Right atrium auricular region (tissue), 2 donors: ENCODE measurements around the gene RYR1. TPM values are rescaled to one million over a fixed set of nuclear protein-coding genes. Genes with fewer than 3 reads are reported as not detected.

Experiments
- DNase-seq: peaks from one replicate; pipeline ENCODE4 v3.0.0-alpha.2; 2019; ENCODE audit warnings: low spot score
- H3K27ac ChIP-seq, 2 donors: fragments of 200-600 bp; sonication (generic); 1 replicate in 1 of 2; 2 replicates in 1 of 2; pipeline ENCODE4 v1.5.1; 2016 to 2019
- H3K27me3 ChIP-seq, 2 donors: fragments of 200-600 bp; sonication (generic); one replicate each; pipeline versions ENCODE4 v1.5.1 to v1.6.0; 2017 to 2019
- H3K36me3 ChIP-seq: fragments of 200-600 bp; sonication (generic); one replicate; pipeline ENCODE4 v1.5.1; 2016
- H3K4me1 ChIP-seq, 2 donors: fragments of 200-600 bp; sonication (generic); one replicate each; pipeline versions ENCODE4 v1.5.1 to v1.6.0; 2017 to 2019
- H3K4me3 ChIP-seq, 2 donors: fragments of 200-600 bp; sonication (generic); 1 replicate in 1 of 2; 2 replicates in 1 of 2; pipeline ENCODE4 v1.5.1; 2017 to 2019; ENCODE audit warnings: mild to moderate bottlenecking in 1 of 2, moderate library complexity in 1 of 2
- H3K9me3 ChIP-seq, 2 donors: fragments of 200-600 bp; sonication (generic); one replicate each; pipeline ENCODE4 v1.5.1; 2019
- CTCF ChIP-seq, 2 donors: fragments of 200-600 bp; sonication (generic); IDR thresholded peaks; one replicate each; pipeline ENCODE4 v1.5.1; 2019; ENCODE audit warnings: antibody characterized with exemption in 2 of 2
- total RNA-seq, 2 donors: library from RNA; depleted of rRNA; stranded (reverse); fragments of >200 nt; gene quantifications; one replicate each; pipeline ENCODE4 v1.1.0, GENCODE V29; 2016

RYR1 gene
- total RNA-seq, 2 donors from 2014 or later, result 0.33 to 1.7 TPM

GRCh38 chr19:38420935-38421334 is 12.6 kb upstream of the RYR1 start:
- H3K9me3 ChIP-seq, result no peaks in the 10 kb centered on the region
- no peak overlapping the region for H3K27ac ChIP-seq
- H3K27me3 ChIP-seq, result no peaks in the 10 kb centered on the region
- no peak for DNase-seq
- H3K36me3 ChIP-seq, result no peaks in the 10 kb centered on the region
- no peak overlapping the region for H3K4me3 ChIP-seq
- H3K4me1 ChIP-seq, result peaks cover 0 to 11% of the 10 kb centered on the region in 2 donors
- no peak for TF ChIP-seq CTCF (IDR thresholded peaks at IDR 0.05)

DNA sequence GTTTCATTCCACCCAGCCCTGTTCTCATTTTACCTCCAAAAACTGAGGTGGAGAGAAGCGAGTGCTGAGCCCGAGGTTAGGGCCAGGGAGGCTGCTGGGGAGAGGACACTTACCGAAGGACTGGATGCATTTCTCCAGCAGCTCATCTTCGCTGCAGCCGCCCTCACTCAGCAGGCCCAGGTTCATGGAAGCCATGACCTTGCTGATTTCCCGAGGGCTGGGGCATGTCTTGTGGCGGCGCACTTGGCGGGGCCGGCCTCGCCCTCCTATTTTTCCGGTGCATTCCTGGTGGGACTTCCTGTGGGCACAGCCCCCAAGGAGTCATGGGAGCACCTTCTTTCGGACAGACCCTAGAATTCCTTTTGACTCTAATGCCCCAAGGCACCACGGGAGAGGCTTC is 11.6 kb upstream of the RYR1 start:
- H3K9me3 ChIP-seq, result no peaks in the 10 kb centered on the region
- TF ChIP-seq CTCF (IDR thresholded peaks at IDR 0.05), result no peak
- no peak overlapping the region for H3K27ac ChIP-seq
- H3K27me3 ChIP-seq, result no peaks in the 10 kb centered on the region
- H3K4me3 ChIP-seq, result no peak overlapping the region
- no peaks in the 10 kb centered on the region for H3K36me3 ChIP-seq
- DNase-seq, result no peak
- peaks cover 0 to 11% of the 10 kb centered on the region in 2 donors for H3K4me1 ChIP-seq

- Histone ChIP-seq H3K4me1 (peaks cover 0 to 10% of the 10 kb centered on the region in 2 donors), H3K9me3 (no peaks in the 10 kb centered on the region), H3K36me3 (no peaks in the 10 kb centered on the region), H3K4me3 (no peak overlapping the region), H3K27ac (no peak overlapping the region), H3K27me3 (no peaks in the 10 kb centered on the region)
- no peak for TF ChIP-seq CTCF (IDR thresholded peaks at IDR 0.05)
- DNase-seq, result no peak
Observed at GRCh38 chr19:38422438-38422837, 11.1 kb upstream of the RYR1 start.

DNA sequence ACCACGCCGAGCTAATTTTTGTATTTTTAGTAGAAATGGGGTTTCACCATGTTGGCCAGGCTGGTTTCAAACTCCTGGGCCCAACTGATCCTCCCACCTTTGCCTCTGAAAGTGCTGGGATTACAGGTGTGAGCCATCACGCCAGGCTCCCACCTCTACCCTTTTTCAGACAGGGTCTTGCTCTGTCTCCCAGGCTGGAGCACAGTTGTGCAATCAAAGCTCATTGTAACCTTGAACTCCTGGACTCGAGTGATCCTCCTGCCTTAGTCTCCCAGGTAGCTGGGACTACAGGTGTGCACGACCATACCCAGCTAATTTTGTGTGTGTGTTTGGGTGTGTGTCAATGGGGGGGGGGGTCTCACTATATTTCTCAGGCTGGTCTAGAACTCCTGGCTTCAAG is 9.2 kb upstream of the RYR1 start:
- H3K4me1 ChIP-seq, result no peaks in the 10 kb centered on the region
- H3K27ac ChIP-seq, result no peak overlapping the region
- no peak for TF ChIP-seq CTCF (IDR thresholded peaks at IDR 0.05)
- no peak for DNase-seq
- H3K36me3 ChIP-seq, result no peaks in the 10 kb centered on the region
- no peaks in the 10 kb centered on the region for H3K9me3 ChIP-seq
- no peak overlapping the region for H3K4me3 ChIP-seq
- H3K27me3 ChIP-seq, result no peaks in the 10 kb centered on the region

- TF ChIP-seq CTCF (IDR thresholded peaks at IDR 0.05), result no peak
- Histone ChIP-seq H3K27ac (no peak overlapping the region), H3K27me3 (no peaks in the 10 kb centered on the region), H3K4me1 (no peaks in the 10 kb centered on the region), H3K4me3 (peak overlapping the region in 1 of 2 donors; percentile 23), H3K9me3 (no peaks in the 10 kb centered on the region), H3K36me3 (no peaks in the 10 kb centered on the region)
- no peak for DNase-seq
Observed at GRCh38 chr19:38425222-38425809, 8.2 kb upstream of the RYR1 start.
